GM12875 (cell line): ENCODE results near the gene GNA12.

ENCODE experiments used
- H3K4me3 ChIP-seq: one replicate; pipeline ENCODE4 v1.5.1; 2011; ENCODE audit warnings: low read depth, low read length, control low read depth
- CTCF ChIP-seq: IDR thresholded peaks from 2 replicates; pipeline ENCODE4 v1.5.1; 2011; ENCODE audit warnings: low read depth, mild to moderate bottlenecking, control low read depth, inconsistent platforms, low read length, moderate library complexity, borderline replicate concordance; ENCODE audit not compliant: insufficient read depth

The GNA12 gene

GRCh38 chr7:2774280-2774679 is 69.8 kb downstream of the GNA12 start:
- no peak for TF ChIP-seq CTCF

GRCh38 chr7:2773608-2774007 is 70.5 kb downstream of the GNA12 start:
- TF ChIP-seq CTCF: no peak
- H3K4me3 ChIP-seq: no peak overlapping the region

More at GRCh38 chr7:2774280-2774679, 69.8 kb downstream of the GNA12 start:
- no peak overlapping the region for H3K4me3 ChIP-seq

GRCh38 chr7:2771274-2771731 is 72.8 kb downstream of the GNA12 start:
- no peak for TF ChIP-seq CTCF
- no peak overlapping the region for H3K4me3 ChIP-seq

GRCh38 chr7:2764621-2765020 is 79.5 kb downstream of the GNA12 start:
- H3K4me3 ChIP-seq: no peak overlapping the region
- no peak for TF ChIP-seq CTCF

- H3K4me3 ChIP-seq: no peak overlapping the region
- TF ChIP-seq CTCF: no peak
These were observed 80.5 kb downstream of the GNA12 start for GRCh38 chr7:2763597-2763996.

- TF ChIP-seq CTCF: no peak
- no peak overlapping the region for H3K4me3 ChIP-seq
These were observed 82.2 kb downstream of the GNA12 start for GRCh38 chr7:2761801-2762497.

GRCh38 chr7:2761131-2761624 is 82.9 kb downstream of the GNA12 start:
- H3K4me3 ChIP-seq: no peak overlapping the region
- TF ChIP-seq CTCF: no peak
